Caki2 (cell line): Measurements from ENCODE around the gene RPP38. TPM values are rescaled to one million over a fixed set of nuclear protein-coding genes. Genes with fewer than 3 reads are reported as not detected.
A peak's percentile ranks its signal among the peaks of the same experiment; 100 is the strongest.

ENCODE experiments used
- DNase-seq: peaks from one replicate; pipeline ENCODE4 v3.0.0-alpha.2; 2015; ENCODE audit warnings: low read depth
- in situ Hi-C: cut with HindIII; loops from 2 replicates; pipeline ENCODE4 v1.10.0; 2016; ENCODE audit warnings: low sequenced_read_pairs, low pct_unique_long_range_greater_than_20kb, mixed read lengths
- total RNA-seq: library from RNA; depleted of rRNA; stranded (reverse); fragments of >200 nt; shearing (Covaris generic); gene quantifications from 2 replicates; pipeline ENCODE4 v1.2.3, GENCODE V29; 2014; ENCODE audit warnings: low replicate concordance

Gene RPP38
- total RNA-seq, 1 experiment from 2014 or later, result 10.9 TPM

- no peak for DNase-seq
- in situ Hi-C loops, result no loop called here
These were observed 2.7 kb downstream of the RPP38 start for GRCh38 chr10:15099886-15100285.

DNA sequence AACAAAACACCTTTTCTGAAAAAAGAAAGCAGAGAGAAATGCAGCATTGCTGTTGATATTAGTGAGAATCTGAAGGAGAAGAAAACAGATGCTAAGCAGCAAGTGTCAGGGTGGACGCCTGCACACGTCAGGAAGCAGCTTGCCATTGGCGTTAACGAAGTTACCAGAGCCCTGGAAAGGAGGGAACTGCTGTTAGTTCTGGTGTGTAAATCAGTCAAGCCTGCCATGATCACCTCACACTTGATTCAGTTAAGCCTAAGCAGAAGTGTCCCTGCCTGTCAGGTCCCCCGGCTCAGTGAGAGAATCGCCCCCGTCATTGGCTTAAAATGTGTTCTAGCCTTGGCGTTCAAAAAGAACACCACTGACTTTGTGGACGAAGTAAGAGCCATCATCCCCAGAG lies 6.4 kb downstream of the RPP38 start:
- no peak for DNase-seq
- in situ Hi-C loops, result no loop called here

GRCh38 chr10:15106352-15107013 lies 9.3 kb downstream of the RPP38 start:
- DNase-seq, result peak; percentile 62
- in situ Hi-C loops, result no loop called here

GRCh38 chr10:15112657-15113056 lies 15.5 kb downstream of the RPP38 start:
- DNase-seq, result no peak
- in situ Hi-C loops, result no loop called here

DNA sequence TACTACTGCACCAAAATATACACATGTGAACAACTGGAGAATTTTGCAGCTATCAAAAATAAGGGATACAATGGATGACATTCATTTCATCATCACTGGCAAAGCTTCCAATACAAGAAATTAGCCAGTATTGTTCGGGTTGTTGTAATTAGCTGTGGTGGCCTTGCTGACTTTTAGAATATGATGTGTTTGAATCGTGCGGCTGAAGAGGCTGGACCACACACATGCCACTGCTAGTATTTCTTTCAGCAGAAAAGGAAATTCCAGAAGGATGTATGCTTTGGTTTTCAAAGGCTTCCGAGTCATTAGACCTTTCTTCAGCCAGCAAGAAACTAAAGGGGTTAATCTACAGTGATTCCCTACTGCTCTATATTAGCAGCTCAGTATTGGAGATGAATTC lies 16.6 kb downstream of the RPP38 start:
- in situ Hi-C loops, result no loop called here
- DNase-seq, result no peak

DNA sequence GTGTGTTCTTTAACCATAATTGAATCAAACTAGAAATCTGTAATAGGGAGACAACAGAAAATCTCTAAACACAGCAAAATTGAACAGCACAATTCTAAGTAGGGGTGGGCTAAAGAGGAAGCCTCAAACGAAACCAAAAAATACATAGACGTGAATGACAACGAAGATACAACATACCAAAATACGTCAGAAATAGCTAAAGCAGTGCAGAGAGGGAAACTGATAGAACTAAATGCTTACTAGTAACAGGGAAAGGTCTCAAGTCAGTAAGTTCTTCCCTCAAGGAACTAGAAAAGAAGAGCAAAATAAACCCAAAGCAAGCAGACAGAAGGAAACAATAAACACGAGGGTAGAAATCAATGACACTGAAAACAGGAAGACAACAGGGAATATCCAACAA lies 19.1 kb downstream of the RPP38 start:
- in situ Hi-C loops, result no loop called here
- DNase-seq, result no peak

- in situ Hi-C loops, result no loop called here
These were observed 21.5 kb downstream of the RPP38 start for GRCh38 chr10:15118615-15119014.

GRCh38 chr10:15120523-15120922 lies 23.4 kb downstream of the RPP38 start:
- in situ Hi-C loops, result no loop called here
- DNase-seq, result no peak

More at GRCh38 chr10:15118615-15119014, 21.5 kb downstream of the RPP38 start:
- DNase-seq, result no peak

GRCh38 chr10:15121707-15122106 lies 24.6 kb downstream of the RPP38 start:
- in situ Hi-C loops, result no loop called here
- DNase-seq, result no peak

DNA sequence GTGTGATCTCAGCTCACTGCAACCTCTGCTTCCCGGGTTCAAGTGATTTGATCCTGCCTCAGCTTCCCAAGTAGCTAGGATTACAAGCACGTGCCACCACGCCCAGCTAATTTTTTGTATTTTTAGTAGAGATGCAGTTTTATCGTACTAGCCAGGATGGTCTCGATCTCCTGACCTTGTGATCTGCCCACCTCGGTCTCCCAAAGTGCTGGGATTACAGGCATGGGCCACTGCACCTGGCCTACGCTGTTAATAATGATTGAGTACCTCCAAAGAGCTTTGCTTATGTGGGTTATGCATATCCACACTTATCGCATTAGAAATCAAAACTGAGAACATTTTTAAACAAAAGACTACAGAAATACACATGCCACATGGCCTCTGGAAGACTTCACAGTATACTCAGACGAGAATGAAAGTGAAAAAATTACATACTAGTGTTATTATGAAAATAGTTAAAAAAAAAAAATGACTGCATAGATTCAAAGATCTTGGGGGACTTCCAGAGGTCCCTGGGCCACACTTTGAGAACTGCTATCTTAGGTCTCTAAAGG lies 25.4 kb downstream of the RPP38 start:
- in situ Hi-C loops, result no loop called here
- no peak for DNase-seq

DNA sequence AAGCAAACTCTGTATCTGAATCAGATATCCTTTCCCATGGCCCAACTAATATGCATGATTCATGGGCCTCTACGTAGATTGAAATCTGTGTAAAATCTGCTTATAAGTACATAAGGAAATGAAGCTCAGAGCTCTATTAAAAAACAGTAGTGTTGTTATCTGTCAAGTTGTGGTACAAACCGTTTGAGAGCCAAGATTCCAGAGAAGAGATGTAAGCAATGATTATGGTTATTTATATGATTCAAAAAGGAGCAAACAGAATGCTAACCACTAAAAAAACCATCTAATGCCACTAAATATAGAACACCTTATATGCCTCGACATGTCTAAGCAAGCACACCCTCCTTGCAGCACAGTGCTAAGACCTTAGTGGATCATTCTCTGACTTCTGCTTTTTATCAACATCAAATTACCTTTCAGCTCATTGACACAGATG lies 26.6 kb downstream of the RPP38 start:
- in situ Hi-C loops, result no loop called here
- no peak for DNase-seq

DNA sequence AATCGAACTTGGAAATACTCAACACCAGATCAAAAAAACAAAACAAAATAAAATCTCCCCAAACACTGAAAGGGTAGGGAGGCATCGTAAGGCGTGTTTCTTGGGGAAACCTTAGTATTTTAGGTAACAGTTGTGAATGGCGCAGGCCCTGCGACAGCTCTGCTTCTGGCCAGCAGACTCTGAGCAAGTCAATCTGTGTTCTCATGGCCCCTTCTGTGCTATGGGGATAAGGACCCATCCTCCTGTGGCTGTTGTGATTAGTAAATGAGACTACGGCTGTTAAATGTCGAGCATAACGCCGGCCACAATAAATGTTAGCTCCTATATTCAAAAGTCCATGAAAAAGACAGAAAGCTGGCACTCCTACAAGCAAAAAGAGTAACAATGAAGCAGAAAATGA lies 27.0 kb downstream of the RPP38 start:
- no peak for DNase-seq
- in situ Hi-C loops, result no loop called here

DNA sequence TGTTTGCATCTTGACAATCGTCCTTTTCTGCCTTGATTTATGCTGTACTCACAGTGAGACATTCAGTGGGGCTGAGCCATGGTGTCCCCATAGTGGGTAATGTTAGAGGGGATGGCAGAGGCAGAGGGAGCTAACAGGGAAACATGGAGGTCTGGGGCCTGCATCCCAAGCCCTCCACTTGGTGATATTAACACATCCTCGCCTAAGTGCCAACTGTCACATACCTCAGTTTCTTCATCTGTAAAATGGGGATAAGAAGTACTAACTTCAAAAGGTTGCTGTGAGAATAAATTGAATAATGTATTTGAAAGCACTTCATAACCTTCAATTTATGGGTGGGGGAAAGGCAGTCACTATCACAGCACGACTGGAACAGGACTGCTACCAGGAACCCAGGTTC lies 27.8 kb downstream of the RPP38 start:
- DNase-seq, result no peak
- in situ Hi-C loops, result no loop called here

GRCh38 chr10:15131330-15131729 lies 34.2 kb downstream of the RPP38 start:
- no peak for DNase-seq
- in situ Hi-C loops, result no loop called here

GRCh38 chr10:15136129-15137035 lies 39.2 kb downstream of the RPP38 start:
- in situ Hi-C loops, result no loop called here
- no peak for DNase-seq

DNA sequence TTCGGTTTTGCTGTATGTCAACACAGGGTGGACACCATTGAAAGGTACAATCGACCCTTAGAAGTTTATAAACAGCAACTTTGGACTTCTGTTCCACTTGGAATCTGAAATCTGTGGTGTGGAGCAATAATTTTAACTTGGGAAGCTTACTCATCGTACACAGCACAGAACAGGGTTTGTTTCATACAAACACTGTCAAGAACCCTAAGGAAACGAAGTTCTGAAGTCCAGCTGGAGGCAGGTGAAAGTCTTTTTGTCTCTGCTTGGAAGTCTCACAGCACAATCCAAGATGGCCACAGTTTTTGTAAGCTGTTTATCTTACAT lies 39.8 kb downstream of the RPP38 start:
- no peak for DNase-seq
- in situ Hi-C loops, result no loop called here

GRCh38 chr10:15137636-15138035 lies 40.5 kb downstream of the RPP38 start:
- in situ Hi-C loops, result no loop called here
- peak; percentile 52 for DNase-seq

GRCh38 chr10:15140698-15141097 lies 43.5 kb downstream of the RPP38 start:
- in situ Hi-C loops, result no loop called here
- DNase-seq, result no peak
